K562 (cell line): ENCODE results near the gene TDRD10. TPM values are rescaled to one million over a fixed set of nuclear protein-coding genes. Genes with fewer than 3 reads are reported as not detected.

Experiments used
- ATAC-seq: fragments of 200-7000 bp; cut with Tn5 transposase; 3 replicates; pipeline ENCODE4 v1.9.1; 2020; ENCODE audit warnings: moderate library complexity
- BruUV-seq: library from RNA; stranded (reverse); fragments of 400-500 nt; replicated peaks from 2 replicates; lab custom pipeline; 2021; lab: Mats Ljungman, UMichigan
- CTCF ChIA-PET: fragments of 300-600 bp; formaldehyde crosslinking; extraction: SDS; loops from one replicate; lab custom pipeline; 2021; ENCODE audit warnings: low intra/inter-chr PET ratio; lab: Yijun Ruan, JAX
- POLR2A ChIA-PET: fragments of 300-600, 350-650 bp; sonication (Branson Sonifier 250); formaldehyde crosslinking; extraction: SDS; loops from one replicate; lab custom pipeline; 2021; ENCODE audit warnings: antibody characterized with exemption, inconsistent platforms; lab: Yijun Ruan, JAX
- DNase-seq, 4 experiments: peaks; one replicate each; pipeline versions ENCODE4 v3.0.0 to v3.0.0-alpha.2; 2011 to 2018; ENCODE audit warnings: low spot score in 3 of 4, mixed read lengths in 3 of 4; ENCODE audit errors: extremely low read depth in 1 of 4
- FAIRE-seq: peaks from 2 replicates; lab custom pipeline; 2011; peaks lifted over from hg19 to GRCh38; lab: Jason Lieb, UNC
- H2AFZ ChIP-seq: 2 replicates; pipeline ENCODE4 v1.6.0; 2011; ENCODE audit warnings: low read depth, low read length, control low read depth, inconsistent platforms
- H3K27ac ChIP-seq: fragments of 200-600 bp; 3 replicates; pipeline ENCODE4 v1.8.0; 2011; ENCODE audit warnings: low read depth, mild to moderate bottlenecking, control low read depth, inconsistent platforms, low read length, moderate library complexity, mixed read lengths; ENCODE audit errors: extremely low read depth
- H3K27me3 ChIP-seq, 2 experiments: fragments of 300-600 bp in 1 of 2; 2 replicates in 1 of 2; 3 replicates in 1 of 2; pipeline versions ENCODE4 v1.6.0 to v1.8.0; 2011; ENCODE audit warnings: inconsistent platforms in 2 of 2, low read length in 2 of 2, mild to moderate bottlenecking in 1 of 2, mixed read lengths in 1 of 2, moderate library complexity in 1 of 2; ENCODE audit not compliant: control insufficient read depth in 2 of 2, insufficient read depth in 2 of 2
- H3K36me3 ChIP-seq: fragments of 300-600 bp; 3 replicates; pipeline ENCODE4 v1.8.0; 2011; ENCODE audit warnings: mild to moderate bottlenecking, low read length, inconsistent platforms; ENCODE audit not compliant: control insufficient read depth, insufficient read depth
- H3K4me1 ChIP-seq, 2 experiments: fragments of 200-600 bp in 1 of 2; replicated peaks in 1 of 2; 2 replicates in 1 of 2; 3 replicates in 1 of 2; pipeline versions ENCODE4 v1.5.1 to v1.8.0; 2011; ENCODE audit warnings: inconsistent platforms in 2 of 2, low read length in 2 of 2, mild to moderate bottlenecking in 1 of 2, mixed read lengths in 1 of 2, moderate library complexity in 1 of 2; ENCODE audit not compliant: control insufficient read depth in 2 of 2, insufficient read depth in 2 of 2
- H3K4me2 ChIP-seq: 2 replicates; pipeline ENCODE4 v1.6.1; 2011; ENCODE audit warnings: low read length, control low read depth, inconsistent platforms, mixed read lengths; ENCODE audit not compliant: insufficient read depth
- H3K4me3 ChIP-seq: fragments of 200-600 bp; sonication (generic), shearing (Covaris generic); 2 replicates; pipeline ENCODE4 v1.5.1; 2016; ENCODE audit warnings: control low read depth, inconsistent platforms
- H3K79me2 ChIP-seq: fragments of 200-600 bp; 3 replicates; pipeline ENCODE4 v1.8.0; 2011; ENCODE audit warnings: low read length, inconsistent platforms; ENCODE audit not compliant: control insufficient read depth, insufficient read depth
- H3K9ac ChIP-seq, 2 experiments: 2 replicates each; pipeline versions ENCODE4 v1.6.0 to v1.6.1; 2011; ENCODE audit warnings: low read depth in 2 of 2, low read length in 2 of 2, control low read depth in 1 of 2, inconsistent platforms in 1 of 2, mild to moderate bottlenecking in 1 of 2, mixed read lengths in 1 of 2; ENCODE audit not compliant: insufficient read depth in 1 of 2
- H3K9me1 ChIP-seq: one replicate; pipeline ENCODE4 v1.6.0; 2011; ENCODE audit warnings: inconsistent platforms, mild to moderate bottlenecking, low read length, moderate library complexity; ENCODE audit not compliant: control insufficient read depth, insufficient read depth
- H3K9me3 ChIP-seq: replicated peaks from 2 replicates; pipeline ENCODE4 v1.5.1; 2011; ENCODE audit warnings: low read depth, low read length, inconsistent platforms; ENCODE audit not compliant: control insufficient read depth, insufficient read depth
- H4K20me1 ChIP-seq: replicated peaks from 2 replicates; pipeline ENCODE4 v1.6.1; 2011; ENCODE audit warnings: low read length, inconsistent platforms, mixed read lengths; ENCODE audit not compliant: control insufficient read depth, insufficient read depth
- SLC30A9 ChIP-seq: fragments of 250-450 bp; sonication (Bioruptor Pico); IDR thresholded peaks from 2 replicates; pipeline ENCODE4 v1.8.0; 2022; ENCODE audit warnings: mild to moderate bottlenecking, moderate library complexity
- SRSF1 ChIP-seq: fragments of 200-400 bp; formaldehyde crosslinking; IDR thresholded peaks from 2 replicates; pipeline ENCODE4 v1.6.1; 2017; ENCODE audit warnings: mild to moderate bottlenecking, low read depth, low read length, moderate library complexity
- WGBS: fragments of 100-300 bp; shearing (Covaris generic); methylation state at CpG from one replicate; pipeline ENCODE4 v1.1.6; 2016; ENCODE audit warnings: low coverage, mixed read lengths; ENCODE audit not compliant: insufficient coverage; ENCODE audit errors: missing lambda C conversion rate; 5-methylcytosine and 5-hydroxymethylcytosine counted together
- in situ Hi-C: fragments of 300-500 bp; cut with MboI; formaldehyde crosslinking; loops from 4 replicates; pipeline ENCODE4 v1.15.0; 2018; ENCODE audit warnings: inconsistent platforms, mixed read lengths
- intact Hi-C: fragments of 100-400 bp; cut with micrococcal nuclease; formaldehyde crosslinking; loops from 2 replicates; pipeline ENCODE4 v1.14.2; 2022
- polyA plus RNA-seq, 8 experiments: library from polyadenylated mRNA; depleted of rRNA in 4 of 8; stranded (reverse) in 5 of 8; unstranded in 3 of 8; fragments of >200 nt; fragmentation: Nextera tagmentation in 2 of 8; fragmentation: Illumina TruSeq in 1 of 8; extraction: Ambion mirVana in 2 of 8; extraction: Trizol in 1 of 8; gene quantifications; 2 replicates each; pipeline versions ENCODE4 v1.2.1 to v1.2.3, GENCODE V29; 2011 to 2014; ENCODE audit warnings: inconsistent platforms in 1 of 8, missing spikeins in 1 of 8
- total RNA-seq, 7 experiments: library from RNA; depleted of rRNA in 6 of 7; stranded (reverse); fragments of >200 nt in 6 of 7; fragmentation: Illumina TruSeq in 2 of 7; extraction: Trizol in 2 of 7; gene quantifications; 2 replicates each; pipeline versions ENCODE4 v1.2.1 to v1.2.3, GENCODE V29; 2011 to 2021; ENCODE audit warnings: low replicate concordance in 1 of 7
- TF ChIP-seq, protein P1 (sequence below): fragments of 450-650 bp; formaldehyde crosslinking; IDR thresholded peaks from 2 replicates; pipeline ENCODE4 v1.4.0; 2020; ENCODE audit warnings: mild to moderate bottlenecking, mixed read lengths

The TDRD10 gene
- total and polyA plus RNA-seq, 9 of the 15 experiments (the other 6 are each of a cell fraction or from before 2014, with no cell fraction given), result not detected

DNA sequence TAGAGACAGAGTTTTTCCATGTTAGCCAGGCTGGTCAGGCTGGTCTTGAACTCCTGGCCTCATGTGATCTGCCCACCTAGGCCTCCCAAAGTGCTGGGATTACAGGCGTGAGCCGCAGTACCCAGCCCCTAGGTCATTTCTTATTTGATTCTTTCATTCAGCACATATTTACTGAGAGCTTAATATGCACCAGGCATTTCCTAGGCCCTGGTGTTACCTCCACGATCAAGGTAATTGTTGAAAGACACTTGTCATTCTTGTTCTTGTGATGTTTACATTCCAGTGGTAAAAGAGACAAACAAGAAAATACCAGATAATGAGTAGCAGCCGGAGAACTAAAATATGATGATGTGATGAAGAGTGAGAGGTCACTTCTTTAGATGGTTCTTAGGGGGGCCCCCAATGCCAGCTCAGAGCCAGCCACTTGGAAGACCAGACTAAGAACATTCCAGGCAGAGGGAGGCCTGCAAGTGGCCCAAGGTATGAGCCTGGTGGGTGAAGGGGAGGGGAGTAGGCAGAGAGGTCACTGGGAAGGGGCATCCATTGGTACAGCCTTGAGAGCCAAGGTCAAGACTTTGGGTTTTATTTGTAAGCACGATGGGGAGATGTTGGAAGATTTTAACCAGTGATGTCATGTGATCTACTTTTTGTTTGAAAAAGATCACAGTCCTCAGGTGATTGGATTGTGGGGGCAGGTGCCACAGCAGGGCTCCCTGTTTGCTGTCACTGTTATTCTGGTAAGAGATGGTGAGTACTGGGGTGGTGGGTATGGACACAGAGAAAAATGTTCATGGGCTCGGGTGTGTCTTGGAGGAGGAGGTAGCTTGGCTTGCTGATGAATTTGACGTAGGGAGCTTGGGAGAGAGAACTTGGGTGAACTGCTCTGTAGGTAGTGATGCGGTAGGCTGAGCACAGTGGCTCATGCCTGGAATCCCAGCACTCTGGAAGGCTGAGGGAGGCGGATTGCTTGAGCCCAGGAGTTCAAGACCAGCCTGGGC, 37.8 kb downstream of the TDRD10 start:
- WGBS, result 3% methylated on average over 8 of the region's 9 CpGs
- intact Hi-C loops, result no loop called here
- no peak for ATAC-seq

More for the DNA sequence above, 37.8 kb downstream of the TDRD10 start:
- CTCF ChIA-PET, result interaction anchor here (0.6 kb wide), 2 partner anchors 211 to 477 kb away, joined by 3 to 5 read pairs; no protein-coding TSS in a partner anchor
- TF ChIP-seq SLC30A9 (CRISPR knock-in tag) (no peak), SRSF1 (no peak)
- TF ChIP-seq, protein P1, sequence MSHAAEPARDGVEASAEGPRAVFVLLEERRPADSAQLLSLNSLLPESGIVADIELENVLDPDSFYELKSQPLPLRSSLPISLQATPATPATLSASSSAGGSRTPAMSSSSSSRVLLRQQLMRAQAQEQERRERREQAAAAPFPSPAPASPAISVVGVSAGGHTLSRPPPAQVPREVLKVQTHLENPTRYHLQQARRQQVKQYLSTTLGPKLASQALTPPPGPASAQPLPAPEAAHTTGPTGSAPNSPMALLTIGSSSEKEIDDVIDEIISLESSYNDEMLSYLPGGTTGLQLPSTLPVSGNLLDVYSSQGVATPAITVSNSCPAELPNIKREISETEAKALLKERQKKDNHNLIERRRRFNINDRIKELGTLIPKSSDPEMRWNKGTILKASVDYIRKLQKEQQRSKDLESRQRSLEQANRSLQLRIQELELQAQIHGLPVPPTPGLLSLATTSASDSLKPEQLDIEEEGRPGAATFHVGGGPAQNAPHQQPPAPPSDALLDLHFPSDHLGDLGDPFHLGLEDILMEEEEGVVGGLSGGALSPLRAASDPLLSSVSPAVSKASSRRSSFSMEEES (CRISPR knock-in tag), result peak; percentile 61
- DNase-seq, result no peak
- Histone ChIP-seq H3K4me3 (no peak overlapping the region), H3K4me2 (no peak overlapping the region), H3K36me3 (no peaks in the 10 kb centered on the region), H3K9me1 (no peaks in the 10 kb centered on the region), H3K79me2 (no peaks in the 10 kb centered on the region), H3K27ac (no peak overlapping the region), H3K27me3 (peaks cover 54 to 85% of the 10 kb centered on the region in 2 experiments), H3K4me1 (no peaks in the 10 kb centered on the region; a peak in 1 of 5 replicates), H4K20me1 (peaks cover 7% of the 10 kb centered on the region; the same call in 1 of the 2 replicates), H2AFZ (no peak overlapping the region), H3K9ac (no peak overlapping the region), H3K9me3 (no peaks in the 10 kb centered on the region)
- in situ Hi-C loops, result no loop called here
- BruUV-seq, result no TSS peak
- no peak for FAIRE-seq
- POLR2A ChIA-PET, result interaction anchor here (0.5 to 0.7 kb wide), 2 partner anchors 30 to 74 kb away, joined by 3 to 4 read pairs; no protein-coding TSS in a partner anchor
